WTC11 (cell line): ENCODE data around the gene AFF3. TPM values are rescaled to one million over a fixed set of nuclear protein-coding genes. Genes with fewer than 3 reads are reported as not detected.

ENCODE experiments used
- ATAC-seq: fragments of 200-7000 bp; cut with Tn5 transposase; 2 replicates; pipeline ENCODE4 v1.10.0; 2021; ENCODE audit warnings: mild to moderate bottlenecking, moderate library complexity
- CTCF ChIA-PET: fragments of 300-600 bp; sonication (Branson Sonifier 250); formaldehyde crosslinking; loops from one replicate; lab custom pipeline; 2021; ENCODE audit warnings: antibody characterized with exemption; lab: Charles Lee
- POLR2A ChIA-PET: fragments of 350-600 bp; sonication (Branson Sonifier 250); formaldehyde crosslinking; loops from one replicate; lab custom pipeline; 2021; ENCODE audit warnings: antibody characterized with exemption; lab: Charles Lee
- DNase-seq: peaks from one replicate; pipeline ENCODE4 v3.0.0; 2021; ENCODE audit warnings: low spot score
- H3K27ac Mint-ChIP-seq: 2 replicates; pipeline ENCODE4 v1.8.0; 2021; ENCODE audit warnings: mixed read lengths
- H3K27me3 Mint-ChIP-seq: 2 replicates; pipeline ENCODE4 v1.8.0; 2021; ENCODE audit warnings: low read depth, mild to moderate bottlenecking, moderate library complexity, mixed read lengths
- H3K36me3 Mint-ChIP-seq: 2 replicates; pipeline ENCODE4 v1.8.0; 2021; ENCODE audit warnings: mixed read lengths
- H3K4me1 Mint-ChIP-seq: 2 replicates; pipeline ENCODE4 v1.8.0; 2022; ENCODE audit warnings: mixed read lengths
- H3K4me3 Mint-ChIP-seq: 2 replicates; pipeline ENCODE4 v1.8.0; 2021; ENCODE audit warnings: mild to moderate bottlenecking, moderate library complexity, mixed read lengths
- H3K9me3 Mint-ChIP-seq: 2 replicates; pipeline ENCODE4 v1.8.0; 2021; ENCODE audit warnings: mixed read lengths
- CDX4 ChIP-seq: fragments of 250-450 bp; sonication (Bioruptor Pico); IDR thresholded peaks from 2 replicates; pipeline ENCODE4 v1.9.0; 2021; ENCODE audit warnings: moderate library complexity, mild to moderate bottlenecking, inconsistent platforms, borderline replicate concordance
- ELF4 ChIP-seq: sonication (generic); formaldehyde crosslinking; IDR thresholded peaks from 2 replicates; pipeline ENCODE4 v1.8.1; 2022; ENCODE audit warnings: low read depth, mild to moderate bottlenecking, moderate library complexity, missing genetic modification reagents
- EMX1 ChIP-seq: fragments of 250-450 bp; sonication (Bioruptor Pico); IDR thresholded peaks from 2 replicates; pipeline ENCODE4 v1.8.0; 2021; ENCODE audit warnings: mild to moderate bottlenecking
- ESRRA ChIP-seq: sonication (generic); formaldehyde crosslinking; IDR thresholded peaks from 2 replicates; pipeline ENCODE4 v1.8.1; 2022; ENCODE audit warnings: mild to moderate bottlenecking, missing genetic modification reagents, borderline replicate concordance
- JUN ChIP-seq: sonication (generic); formaldehyde crosslinking; IDR thresholded peaks from 2 replicates; pipeline ENCODE4 v1.8.0; 2023; ENCODE audit warnings: mild to moderate bottlenecking, missing genetic modification reagents
- KAT7 ChIP-seq: sonication (generic); formaldehyde crosslinking; IDR thresholded peaks from 2 replicates; pipeline ENCODE4 v1.8.1; 2023; ENCODE audit warnings: missing genetic modification reagents, mild to moderate bottlenecking, borderline replicate concordance
- NFATC4 ChIP-seq: fragments of 250-450 bp; sonication (Bioruptor Pico); IDR thresholded peaks from 2 replicates; pipeline ENCODE4 v1.9.0; 2021; ENCODE audit warnings: mild to moderate bottlenecking
- NFE2L1 ChIP-seq: sonication (generic); formaldehyde crosslinking; IDR thresholded peaks from 2 replicates; pipeline ENCODE4 v1.8.1; 2023; ENCODE audit warnings: missing genetic modification reagents
- NFYB ChIP-seq: sonication (generic); formaldehyde crosslinking; conservative IDR thresholded peaks from 2 replicates; pipeline ENCODE4 v1.8.0; 2022; ENCODE audit warnings: low read depth, missing genetic modification reagents
- NR3C1 ChIP-seq: sonication (generic); formaldehyde crosslinking; conservative IDR thresholded peaks from 2 replicates; pipeline ENCODE4 v1.8.1; 2023; ENCODE audit warnings: low read depth, mild to moderate bottlenecking, missing genetic modification reagents
- TCF7 ChIP-seq: sonication (generic); formaldehyde crosslinking; IDR thresholded peaks from 2 replicates; pipeline ENCODE4 v1.8.0; 2022; ENCODE audit warnings: mild to moderate bottlenecking, low read depth, missing genetic modification reagents, moderate library complexity
- USF1 ChIP-seq: sonication (generic); formaldehyde crosslinking; IDR thresholded peaks from 2 replicates; pipeline ENCODE4 v1.8.0; 2022; ENCODE audit warnings: mild to moderate bottlenecking, missing genetic modification reagents
- USF2 ChIP-seq: sonication (generic); formaldehyde crosslinking; IDR thresholded peaks from 2 replicates; pipeline ENCODE4 v1.8.1; 2023; ENCODE audit warnings: mild to moderate bottlenecking, missing genetic modification reagents, moderate library complexity
- ZNF121 ChIP-seq: sonication (generic); formaldehyde crosslinking; IDR thresholded peaks from 2 replicates; pipeline ENCODE4 v1.8.0; 2023; ENCODE audit warnings: missing genetic modification reagents
- ZNF232 ChIP-seq: sonication (generic); formaldehyde crosslinking; IDR thresholded peaks from 2 replicates; pipeline ENCODE4 v1.8.0; 2022; ENCODE audit warnings: mild to moderate bottlenecking, missing genetic modification reagents
- ZNF317 ChIP-seq: sonication (generic); formaldehyde crosslinking; IDR thresholded peaks from 2 replicates; pipeline ENCODE4 v1.8.1; 2023; ENCODE audit warnings: low read depth, mild to moderate bottlenecking, moderate library complexity, missing genetic modification reagents, borderline replicate concordance
- total RNA-seq: library from RNA; stranded (reverse); gene quantifications from 3 replicates; pipeline ENCODE4 v1.2.3, GENCODE V29; 2021
- TF ChIP-seq, protein P1 (sequence below): sonication (generic); formaldehyde crosslinking; IDR thresholded peaks from 2 replicates; pipeline ENCODE4 v1.8.0; 2022; ENCODE audit warnings: missing genetic modification reagents
- TF ChIP-seq, protein P2 (sequence below): fragments of 250-450 bp; sonication (Bioruptor Pico); IDR thresholded peaks from 2 replicates; pipeline ENCODE4 v1.9.0; 2021; ENCODE audit warnings: mild to moderate bottlenecking, borderline replicate concordance

Gene AFF3
- total RNA-seq, 1 experiment from 2014 or later = 1.2 TPM

DNA sequence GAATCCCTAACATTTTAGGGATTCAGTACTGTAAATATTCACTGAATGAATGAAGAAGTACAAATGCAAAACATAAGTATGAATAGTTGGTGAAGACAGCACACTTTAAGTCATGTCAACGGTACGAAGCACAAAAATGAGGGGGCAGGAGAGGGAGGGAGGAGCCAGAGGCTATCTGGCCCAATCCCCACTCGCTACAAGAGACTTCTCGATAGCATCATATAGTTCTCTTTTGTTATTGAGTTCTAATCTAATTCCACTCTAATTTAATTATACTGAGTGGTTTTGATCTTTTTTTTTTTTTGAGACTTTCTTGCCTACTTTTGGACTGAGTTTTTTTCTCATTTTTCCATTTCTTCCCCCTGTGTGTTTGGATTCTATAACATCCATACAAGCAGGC lies 500.4 kb downstream of the AFF3 start:
- H3K27ac Mint-ChIP-seq = no peak overlapping the region
- DNase-seq = no peak
- POLR2A ChIA-PET = no interaction called here
- no peak for ATAC-seq
- H3K9me3 Mint-ChIP-seq = peaks cover 4% of the 10 kb centered on the region
- no peak overlapping the region for H3K4me3 Mint-ChIP-seq
- H3K4me1 Mint-ChIP-seq = no peaks in the 10 kb centered on the region
- no peaks in the 10 kb centered on the region for H3K36me3 Mint-ChIP-seq
- no peak for TF ChIP-seq TCF7 (CRISPR knock-in tag)
- TF ChIP-seq ESRRA (CRISPR knock-in tag) = no peak
- TF ChIP-seq NFE2L1 = no peak
- CTCF ChIA-PET = no interaction called here
- H3K27me3 Mint-ChIP-seq = no peaks in the 10 kb centered on the region

- no peaks in the 10 kb centered on the region for H3K9me3 Mint-ChIP-seq
- CTCF ChIA-PET = no interaction called here
- H3K36me3 Mint-ChIP-seq = no peaks in the 10 kb centered on the region
- POLR2A ChIA-PET = no interaction called here
- ATAC-seq (no peak), DNase-seq (no peak)
- no peak overlapping the region for H3K27ac Mint-ChIP-seq
- H3K27me3 Mint-ChIP-seq = no peaks in the 10 kb centered on the region
- H3K4me1 Mint-ChIP-seq = no peaks in the 10 kb centered on the region
- no peak overlapping the region for H3K4me3 Mint-ChIP-seq
- TF ChIP-seq ZNF232 (CRISPR knock-in tag) (no peak), NR3C1 (CRISPR knock-in tag) (no peak), ELF4 (CRISPR knock-in tag) (no peak), ZNF121 (no peak), CDX4 (CRISPR knock-in tag) (no peak), JUN (no peak), EMX1 (no peak), USF1 (CRISPR knock-in tag) (no peak), NFATC4 (CRISPR knock-in tag) (no peak), KAT7 (CRISPR knock-in tag) (no peak), ZNF317 (CRISPR knock-in tag) (no peak), USF2 (CRISPR knock-in tag) (no peak), NFYB (CRISPR knock-in tag) (no peak)
- TF ChIP-seq, protein P1, sequence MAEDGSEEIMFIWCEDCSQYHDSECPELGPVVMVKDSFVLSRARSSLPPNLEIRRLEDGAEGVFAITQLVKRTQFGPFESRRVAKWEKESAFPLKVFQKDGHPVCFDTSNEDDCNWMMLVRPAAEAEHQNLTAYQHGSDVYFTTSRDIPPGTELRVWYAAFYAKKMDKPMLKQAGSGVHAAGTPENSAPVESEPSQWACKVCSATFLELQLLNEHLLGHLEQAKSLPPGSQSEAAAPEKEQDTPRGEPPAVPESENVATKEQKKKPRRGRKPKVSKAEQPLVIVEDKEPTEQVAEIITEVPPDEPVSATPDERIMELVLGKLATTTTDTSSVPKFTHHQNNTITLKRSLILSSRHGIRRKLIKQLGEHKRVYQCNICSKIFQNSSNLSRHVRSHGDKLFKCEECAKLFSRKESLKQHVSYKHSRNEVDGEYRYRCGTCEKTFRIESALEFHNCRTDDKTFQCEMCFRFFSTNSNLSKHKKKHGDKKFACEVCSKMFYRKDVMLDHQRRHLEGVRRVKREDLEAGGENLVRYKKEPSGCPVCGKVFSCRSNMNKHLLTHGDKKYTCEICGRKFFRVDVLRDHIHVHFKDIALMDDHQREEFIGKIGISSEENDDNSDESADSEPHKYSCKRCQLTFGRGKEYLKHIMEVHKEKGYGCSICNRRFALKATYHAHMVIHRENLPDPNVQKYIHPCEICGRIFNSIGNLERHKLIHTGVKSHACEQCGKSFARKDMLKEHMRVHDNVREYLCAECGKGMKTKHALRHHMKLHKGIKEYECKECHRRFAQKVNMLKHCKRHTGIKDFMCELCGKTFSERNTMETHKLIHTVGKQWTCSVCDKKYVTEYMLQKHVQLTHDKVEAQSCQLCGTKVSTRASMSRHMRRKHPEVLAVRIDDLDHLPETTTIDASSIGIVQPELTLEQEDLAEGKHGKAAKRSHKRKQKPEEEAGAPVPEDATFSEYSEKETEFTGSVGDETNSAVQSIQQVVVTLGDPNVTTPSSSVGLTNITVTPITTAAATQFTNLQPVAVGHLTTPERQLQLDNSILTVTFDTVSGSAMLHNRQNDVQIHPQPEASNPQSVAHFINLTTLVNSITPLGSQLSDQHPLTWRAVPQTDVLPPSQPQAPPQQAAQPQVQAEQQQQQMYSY (CRISPR knock-in tag) = no peak
- TF ChIP-seq, protein P2, sequence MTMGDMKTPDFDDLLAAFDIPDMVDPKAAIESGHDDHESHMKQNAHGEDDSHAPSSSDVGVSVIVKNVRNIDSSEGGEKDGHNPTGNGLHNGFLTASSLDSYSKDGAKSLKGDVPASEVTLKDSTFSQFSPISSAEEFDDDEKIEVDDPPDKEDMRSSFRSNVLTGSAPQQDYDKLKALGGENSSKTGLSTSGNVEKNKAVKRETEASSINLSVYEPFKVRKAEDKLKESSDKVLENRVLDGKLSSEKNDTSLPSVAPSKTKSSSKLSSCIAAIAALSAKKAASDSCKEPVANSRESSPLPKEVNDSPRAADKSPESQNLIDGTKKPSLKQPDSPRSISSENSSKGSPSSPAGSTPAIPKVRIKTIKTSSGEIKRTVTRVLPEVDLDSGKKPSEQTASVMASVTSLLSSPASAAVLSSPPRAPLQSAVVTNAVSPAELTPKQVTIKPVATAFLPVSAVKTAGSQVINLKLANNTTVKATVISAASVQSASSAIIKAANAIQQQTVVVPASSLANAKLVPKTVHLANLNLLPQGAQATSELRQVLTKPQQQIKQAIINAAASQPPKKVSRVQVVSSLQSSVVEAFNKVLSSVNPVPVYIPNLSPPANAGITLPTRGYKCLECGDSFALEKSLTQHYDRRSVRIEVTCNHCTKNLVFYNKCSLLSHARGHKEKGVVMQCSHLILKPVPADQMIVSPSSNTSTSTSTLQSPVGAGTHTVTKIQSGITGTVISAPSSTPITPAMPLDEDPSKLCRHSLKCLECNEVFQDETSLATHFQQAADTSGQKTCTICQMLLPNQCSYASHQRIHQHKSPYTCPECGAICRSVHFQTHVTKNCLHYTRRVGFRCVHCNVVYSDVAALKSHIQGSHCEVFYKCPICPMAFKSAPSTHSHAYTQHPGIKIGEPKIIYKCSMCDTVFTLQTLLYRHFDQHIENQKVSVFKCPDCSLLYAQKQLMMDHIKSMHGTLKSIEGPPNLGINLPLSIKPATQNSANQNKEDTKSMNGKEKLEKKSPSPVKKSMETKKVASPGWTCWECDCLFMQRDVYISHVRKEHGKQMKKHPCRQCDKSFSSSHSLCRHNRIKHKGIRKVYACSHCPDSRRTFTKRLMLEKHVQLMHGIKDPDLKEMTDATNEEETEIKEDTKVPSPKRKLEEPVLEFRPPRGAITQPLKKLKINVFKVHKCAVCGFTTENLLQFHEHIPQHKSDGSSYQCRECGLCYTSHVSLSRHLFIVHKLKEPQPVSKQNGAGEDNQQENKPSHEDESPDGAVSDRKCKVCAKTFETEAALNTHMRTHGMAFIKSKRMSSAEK (CRISPR knock-in tag) = no peak
These were observed 501.7 kb downstream of the AFF3 start for GRCh38 chr2:99640635-99641151.
